Renal cortical epithelial cell (primary cell): ENCODE data around the gene CPAMD8. TPM values are rescaled to one million over a fixed set of nuclear protein-coding genes. Genes with fewer than 3 reads are reported as not detected.

ENCODE experiments used
- DNase-seq: peaks from one replicate; pipeline ENCODE4 v3.0.0-alpha.2; 2011; ENCODE audit warnings: low read depth
- total RNA-seq: library from RNA; depleted of rRNA; stranded (reverse); fragments of >200 nt; gene quantifications from 2 replicates; pipeline ENCODE4 v1.2.3, GENCODE V29; 2014

The CPAMD8 gene
- total RNA-seq: 1.6 and 3.9 TPM in 2 replicates

- DNase-seq: no peak
Measured at GRCh38 chr19:17026706-17027534, at the start of gene CPAMD8. Gene CPAMD8 (minus strand): TSS chr19:17026810. CDS start chr19:17026642, 168 bp downstream.

GRCh38 chr19:17075864-17076542, 49.4 kb upstream of the CPAMD8 start:
- DNase-seq: no peak

GRCh38 chr19:17075035-17075863, 48.6 kb upstream of the CPAMD8 start, which contains the start of the genes HAUS8 and MYO9B:
Gene HAUS8 (minus strand): TSS chr19:17075452. CDS start chr19:17075422, 30 bp downstream.
Gene MYO9B (plus strand): TSS chr19:17075777. CDS start chr19:17101718, 25,941 bp downstream.
- peak; percentile 93 for DNase-seq

- no peak for DNase-seq
Measured at GRCh38 chr19:17074634-17075034, 48.0 kb upstream of the CPAMD8 start.

- DNase-seq: no peak
Measured at GRCh38 chr19:17073869-17074633, 47.4 kb upstream of the CPAMD8 start.

- no peak for DNase-seq
Measured at GRCh38 chr19:17070912-17071311, 44.3 kb upstream of the CPAMD8 start.

GRCh38 chr19:17070421-17070820, 43.8 kb upstream of the CPAMD8 start:
- DNase-seq: no peak

GRCh38 chr19:17069193-17069592, 42.6 kb upstream of the CPAMD8 start:
- DNase-seq: no peak

- no peak for DNase-seq
Measured at GRCh38 chr19:17063428-17063827, 36.8 kb upstream of the CPAMD8 start.

GRCh38 chr19:17061691-17062090, 35.1 kb upstream of the CPAMD8 start:
- no peak for DNase-seq

GRCh38 chr19:17061205-17061604, 34.6 kb upstream of the CPAMD8 start:
- DNase-seq: no peak

- no peak for DNase-seq
Measured at GRCh38 chr19:17060802-17061201, 34.2 kb upstream of the CPAMD8 start.

- no peak for DNase-seq
Measured at GRCh38 chr19:17058236-17058635, 31.6 kb upstream of the CPAMD8 start.

- DNase-seq: no peak
Measured at GRCh38 chr19:17055636-17056035, 29.0 kb upstream of the CPAMD8 start.

GRCh38 chr19:17054746-17055145, 28.1 kb upstream of the CPAMD8 start:
- no peak for DNase-seq

- peak; percentile 23 for DNase-seq
Measured at GRCh38 chr19:17052439-17052838, 25.8 kb upstream of the CPAMD8 start.

GRCh38 chr19:17049711-17050280, 23.2 kb upstream of the CPAMD8 start:
- peak; percentile 11 for DNase-seq

GRCh38 chr19:17048885-17049453, 22.4 kb upstream of the CPAMD8 start:
- no peak for DNase-seq

- no peak for DNase-seq
Measured at GRCh38 chr19:17045907-17046502, 19.4 kb upstream of the CPAMD8 start.

- no peak for DNase-seq
Measured at GRCh38 chr19:17043744-17044143, 17.1 kb upstream of the CPAMD8 start.
